ENCODE results near the gene TNIK.

TNIK gene

GRCh38 chr3:171163101-171164066 lies 296.8 kb downstream of the TNIK start:
- in situ Hi-C loops (cut with MboI; ENCODE audit: low pct_unique_long_range_greater_than_20kb, low sequenced_read_pairs, unreplicated experiment) = no loop called here
- TF ChIP-seq CTCF (IDR thresholded peaks at IDR 0.05; ENCODE audit: extremely low read depth, insufficient read depth, missing control alignments) = peak; percentile 75
- peak; percentile 64 for DNase-seq (ENCODE audit: low spot score)

- TF ChIP-seq CTCF (IDR thresholded peaks at IDR 0.05; ENCODE audit: extremely low read depth, insufficient read depth, missing control alignments) = no peak
- DNase-seq (ENCODE audit: low spot score) = no peak
- in situ Hi-C loops (cut with MboI; ENCODE audit: low pct_unique_long_range_greater_than_20kb, low sequenced_read_pairs, unreplicated experiment) = no loop called here
Observed at GRCh38 chr3:171160325-171160724, 299.9 kb downstream of the TNIK start.

GRCh38 chr3:171159822-171160157 lies 300.4 kb downstream of the TNIK start:
- DNase-seq (ENCODE audit: low spot score) = no peak
- in situ Hi-C loops (cut with MboI; ENCODE audit: low pct_unique_long_range_greater_than_20kb, low sequenced_read_pairs, unreplicated experiment) = loop anchor here (10.0 kb wide), 1 partner anchor 405 kb away; no protein-coding TSS in a partner anchor
- TF ChIP-seq CTCF (IDR thresholded peaks at IDR 0.05; ENCODE audit: extremely low read depth, insufficient read depth, missing control alignments) = no peak

GRCh38 chr3:171159024-171159821 lies 301.0 kb downstream of the TNIK start:
- in situ Hi-C loops (cut with MboI; ENCODE audit: low pct_unique_long_range_greater_than_20kb, low sequenced_read_pairs, unreplicated experiment) = loop anchor here (10.0 kb wide), 1 partner anchor 406 kb away; no protein-coding TSS in a partner anchor
- no peak for TF ChIP-seq CTCF (IDR thresholded peaks at IDR 0.05; ENCODE audit: extremely low read depth, insufficient read depth, missing control alignments)
- DNase-seq (ENCODE audit: low spot score) = no peak

- in situ Hi-C loops (cut with MboI; ENCODE audit: low pct_unique_long_range_greater_than_20kb, low sequenced_read_pairs, unreplicated experiment) = loop anchor here (10.0 kb wide), 1 partner anchor 407 kb away; no protein-coding TSS in a partner anchor
- DNase-seq (ENCODE audit: low spot score) = no peak
- TF ChIP-seq CTCF (IDR thresholded peaks at IDR 0.05; ENCODE audit: extremely low read depth, insufficient read depth, missing control alignments) = no peak
Observed at GRCh38 chr3:171157980-171158379, 302.2 kb downstream of the TNIK start.

- DNase-seq (ENCODE audit: low spot score) = no peak
- in situ Hi-C loops (cut with MboI; ENCODE audit: low pct_unique_long_range_greater_than_20kb, low sequenced_read_pairs, unreplicated experiment) = loop anchor here (10.0 kb wide), 1 partner anchor 408 kb away; no protein-coding TSS in a partner anchor
- TF ChIP-seq CTCF (IDR thresholded peaks at IDR 0.05; ENCODE audit: extremely low read depth, insufficient read depth, missing control alignments) = no peak
Observed at GRCh38 chr3:171157286-171157685, 302.9 kb downstream of the TNIK start.
